GM12874 (cell line): ENCODE data around the gene TTC4.

Source experiments
- TF ChIP-seq, protein P1 (sequence below): IDR thresholded peaks from 2 replicates; pipeline ENCODE4 v1.5.1; 2011; ENCODE audit warnings: low read depth, mild to moderate bottlenecking, control low read depth, low read length, moderate library complexity; ENCODE audit not compliant: insufficient read depth

TTC4 gene

DNA sequence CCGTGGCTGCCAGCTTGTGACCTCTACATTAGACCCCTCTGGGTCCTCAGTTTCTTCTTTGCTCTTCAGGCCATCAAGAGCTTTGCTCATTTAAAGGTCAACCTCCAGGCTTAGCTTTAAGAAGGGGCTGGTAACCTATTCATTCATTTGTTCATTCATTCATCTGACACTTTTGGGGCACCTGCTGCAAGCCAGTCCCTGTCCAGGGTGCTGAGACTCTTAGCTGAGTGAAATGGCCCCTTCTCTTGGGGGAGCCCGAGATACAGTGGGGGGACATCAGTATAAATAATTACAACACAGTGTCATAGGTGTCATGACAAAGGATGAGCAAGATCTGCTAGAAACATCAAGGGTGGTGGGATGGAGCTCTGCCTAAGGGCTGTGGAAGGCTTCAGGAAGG is 10.5 kb upstream of the TTC4 start:
- TF ChIP-seq, protein P1, sequence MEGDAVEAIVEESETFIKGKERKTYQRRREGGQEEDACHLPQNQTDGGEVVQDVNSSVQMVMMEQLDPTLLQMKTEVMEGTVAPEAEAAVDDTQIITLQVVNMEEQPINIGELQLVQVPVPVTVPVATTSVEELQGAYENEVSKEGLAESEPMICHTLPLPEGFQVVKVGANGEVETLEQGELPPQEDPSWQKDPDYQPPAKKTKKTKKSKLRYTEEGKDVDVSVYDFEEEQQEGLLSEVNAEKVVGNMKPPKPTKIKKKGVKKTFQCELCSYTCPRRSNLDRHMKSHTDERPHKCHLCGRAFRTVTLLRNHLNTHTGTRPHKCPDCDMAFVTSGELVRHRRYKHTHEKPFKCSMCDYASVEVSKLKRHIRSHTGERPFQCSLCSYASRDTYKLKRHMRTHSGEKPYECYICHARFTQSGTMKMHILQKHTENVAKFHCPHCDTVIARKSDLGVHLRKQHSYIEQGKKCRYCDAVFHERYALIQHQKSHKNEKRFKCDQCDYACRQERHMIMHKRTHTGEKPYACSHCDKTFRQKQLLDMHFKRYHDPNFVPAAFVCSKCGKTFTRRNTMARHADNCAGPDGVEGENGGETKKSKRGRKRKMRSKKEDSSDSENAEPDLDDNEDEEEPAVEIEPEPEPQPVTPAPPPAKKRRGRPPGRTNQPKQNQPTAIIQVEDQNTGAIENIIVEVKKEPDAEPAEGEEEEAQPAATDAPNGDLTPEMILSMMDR: no peak

DNA sequence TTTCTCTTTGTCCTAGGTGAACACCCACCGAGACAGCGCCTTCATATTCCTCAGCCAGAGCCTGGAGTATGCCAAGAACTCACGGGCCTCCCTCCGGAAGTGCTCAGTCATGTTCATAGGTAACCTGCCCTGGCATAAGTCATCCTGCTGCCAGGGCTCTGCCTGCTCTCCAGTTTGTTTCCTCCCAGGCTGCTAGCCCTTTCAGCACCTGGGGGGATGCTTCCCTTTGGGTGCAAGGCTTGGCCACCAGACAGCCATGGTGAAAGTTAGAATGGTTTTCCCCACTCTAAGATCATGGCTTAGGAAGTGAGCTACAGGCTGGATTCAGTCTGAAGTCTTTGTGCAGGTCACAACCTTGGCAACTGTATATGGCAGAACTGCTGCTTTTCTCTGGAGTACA is 9.2 kb upstream of the TTC4 start:
- TF ChIP-seq, protein P1: no peak

DNA sequence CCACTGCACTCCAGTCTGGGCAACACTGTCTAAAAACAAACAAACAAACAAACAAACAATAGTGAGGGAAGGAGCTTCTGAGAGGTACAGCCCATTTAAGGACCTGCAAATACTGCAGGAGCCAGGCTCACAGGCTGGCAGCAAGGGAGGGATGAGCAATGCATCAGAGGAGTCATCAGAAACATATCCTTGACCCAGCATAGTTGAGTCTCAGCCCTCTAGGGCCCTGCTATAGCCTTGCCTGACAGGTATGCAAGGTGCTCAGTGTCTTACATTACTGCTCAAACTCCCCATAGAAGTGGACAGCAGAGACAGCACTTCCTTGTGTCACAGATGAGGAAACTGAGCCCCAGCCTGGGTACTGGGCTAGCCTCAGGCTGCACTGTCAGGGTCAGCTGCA is 7.3 kb upstream of the TTC4 start:
- TF ChIP-seq, protein P1: no peak

DNA sequence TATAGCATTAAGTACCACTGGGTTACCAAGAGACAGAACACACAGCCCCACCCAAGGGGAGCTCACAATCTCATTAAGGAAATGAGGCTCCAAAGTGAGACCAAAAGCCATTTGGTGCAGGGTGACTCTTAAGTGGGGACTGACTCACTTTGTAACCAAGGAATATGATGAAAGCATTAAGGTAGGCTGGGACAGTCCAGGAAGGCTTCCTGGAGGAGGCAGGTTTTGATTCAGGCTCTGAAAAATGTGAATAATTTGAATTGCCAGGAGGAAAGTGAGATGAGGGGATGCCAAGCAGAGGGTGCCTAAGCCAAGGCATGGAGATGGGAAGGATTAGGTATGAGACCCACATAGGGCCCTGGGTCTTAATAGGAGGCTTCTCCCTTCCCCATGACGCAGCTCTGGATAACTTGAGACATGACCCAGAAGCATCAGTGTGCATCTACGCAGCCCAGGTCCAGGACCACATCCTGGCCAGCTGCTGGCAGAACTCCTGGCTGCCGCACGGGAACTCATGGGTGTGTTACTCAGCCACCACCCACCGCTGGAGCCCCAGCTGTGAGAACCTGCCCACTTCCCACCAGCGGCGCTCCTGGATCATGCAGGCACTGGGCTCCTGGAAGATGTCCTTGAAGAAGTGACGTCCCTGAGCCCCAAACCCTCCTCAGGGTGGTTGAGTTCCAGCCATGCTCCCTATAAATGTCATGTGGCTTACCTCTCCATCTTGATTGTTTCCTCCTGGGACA is 5.9 kb upstream of the TTC4 start:
- TF ChIP-seq, protein P1: no peak

DNA sequence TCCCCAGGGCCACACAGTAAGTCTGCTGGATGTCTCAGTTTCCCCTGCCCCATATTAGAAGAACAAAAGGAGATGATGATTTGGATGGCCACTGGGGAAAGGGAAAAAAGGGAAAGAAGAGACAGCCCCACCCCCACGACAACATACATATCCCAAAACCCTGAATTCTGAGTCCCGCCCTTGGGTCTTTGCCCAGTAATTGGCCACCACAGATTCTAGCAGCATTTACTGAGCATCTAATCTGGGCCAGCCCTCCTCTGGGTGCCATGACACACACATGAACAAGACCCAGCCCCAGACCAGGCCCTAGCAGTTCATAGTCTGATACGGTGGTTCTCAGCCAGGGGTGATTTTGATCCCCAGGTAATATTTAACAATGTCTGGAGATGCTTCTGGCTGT is 5.2 kb upstream of the TTC4 start:
- TF ChIP-seq, protein P1: no peak

DNA sequence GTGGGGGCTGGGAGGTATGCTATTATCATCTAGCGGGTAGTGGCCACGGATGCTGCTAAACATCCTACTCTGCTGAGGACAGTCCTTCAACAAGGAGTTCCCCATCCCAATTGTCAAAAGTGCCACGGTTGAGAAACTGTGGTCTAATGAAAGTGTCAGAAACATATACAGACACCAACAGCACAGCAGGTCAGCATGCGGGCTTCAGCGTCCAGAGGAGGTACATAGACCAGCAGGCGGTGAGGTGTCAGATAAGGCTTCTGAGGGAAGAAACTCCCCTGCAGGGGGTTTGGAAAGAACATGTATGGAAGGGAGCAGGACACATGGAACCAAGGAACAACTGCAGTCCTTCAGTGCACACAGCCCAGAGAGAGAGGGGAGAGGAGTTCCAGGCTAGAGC is 4.8 kb upstream of the TTC4 start:
- TF ChIP-seq, protein P1: no peak

DNA sequence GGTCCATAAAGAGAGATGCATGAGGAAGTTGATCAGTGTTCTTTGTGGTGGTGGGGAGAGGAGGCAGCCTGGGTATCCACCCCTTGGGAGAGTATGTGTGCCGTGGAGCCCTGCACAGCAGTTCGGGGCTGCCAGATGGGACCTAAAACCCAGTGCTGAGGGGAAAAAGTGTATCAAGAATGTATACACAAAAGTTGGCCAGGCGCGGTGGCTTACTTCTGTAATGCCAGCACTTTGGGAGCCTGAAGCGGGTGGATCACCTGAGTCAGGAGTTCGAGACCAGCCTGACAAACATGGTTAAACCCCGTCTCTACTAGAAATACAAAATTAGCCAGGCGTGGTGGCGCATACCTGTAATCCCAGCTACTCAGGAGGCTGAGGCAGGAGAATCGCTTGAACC is 4.1 kb upstream of the TTC4 start:
- TF ChIP-seq, protein P1: no peak
